H1 (cell line): ENCODE results near the gene MAP2K1.

Experiments
- CTCF ChIP-seq, 3 experiments: IDR thresholded peaks; 1 replicate in 2 of 3; 2 replicates in 1 of 3; pipeline versions ENCODE4 v1.5.1 to v1.6.1; 2011; ENCODE audit warnings: low read length in 3 of 3, mild to moderate bottlenecking in 3 of 3, inconsistent platforms in 2 of 3, low read depth in 1 of 3, moderate library complexity in 1 of 3; ENCODE audit not compliant: insufficient read depth in 1 of 3; ENCODE audit errors: control extremely low read depth in 1 of 3
- EZH2 ChIP-seq: fragments of 200-600 bp; sonication (generic); IDR thresholded peaks from 2 replicates; pipeline ENCODE4 v1.7.1; 2012; ENCODE audit warnings: low read depth, mild to moderate bottlenecking, moderate library complexity, low read length, inconsistent platforms; ENCODE audit not compliant: severe bottlenecking
- HDAC6 ChIP-seq: IDR thresholded peaks from one replicate; pipeline ENCODE4 v1.7.1; 2012; ENCODE audit warnings: low read depth, mild to moderate bottlenecking, inconsistent platforms, low read length, moderate library complexity
- MAX ChIP-seq: IDR thresholded peaks from 2 replicates; pipeline ENCODE4 v1.6.1; 2012; ENCODE audit warnings: inconsistent platforms
- POLR2A ChIP-seq, 2 experiments: IDR thresholded peaks; 1 replicate in 1 of 2; 2 replicates in 1 of 2; pipeline ENCODE4 v1.6.1; 2011; ENCODE audit warnings: low read depth in 2 of 2, low read length in 2 of 2, mild to moderate bottlenecking in 2 of 2; ENCODE audit errors: control extremely low read depth in 1 of 2
- RAD21 ChIP-seq, 2 experiments: IDR thresholded peaks in 1 of 2; conservative IDR thresholded peaks in 1 of 2; 2 replicates each; pipeline ENCODE4 v1.6.1; 2011; ENCODE audit warnings: low read depth in 2 of 2, low read length in 2 of 2, improper control_type of control experiment in 1 of 2, inconsistent platforms in 1 of 2, mild to moderate bottlenecking in 1 of 2, moderate library complexity in 1 of 2
- SP1 ChIP-seq: IDR thresholded peaks from 2 replicates; pipeline ENCODE4 v1.6.1; 2011; ENCODE audit warnings: low read depth, low read length
- TEAD4 ChIP-seq: IDR thresholded peaks from 2 replicates; pipeline ENCODE4 v1.6.1; 2012; ENCODE audit warnings: low read depth, low read length, inconsistent platforms, mixed read lengths

- TF ChIP-seq CTCF (IDR thresholded peaks at IDR 0.05; ENCODE audit: control extremely low read depth in 1 of 3, insufficient read depth in 1 of 3, low read depth in 1 of 3, low read length in 3 of 3) = no peak
- no peak for TF ChIP-seq EZH2
- no peak for TF ChIP-seq POLR2A (IDR thresholded peaks at IDR 0.05; ENCODE audit: control extremely low read depth in 1 of 2, low read depth in 2 of 2, low read length in 2 of 2)
- TF ChIP-seq HDAC6 = no peak
- TF ChIP-seq TEAD4 = peak; percentile 47; the same call in 1 of the 2 replicates
- TF ChIP-seq MAX = no peak
- TF ChIP-seq RAD21 (IDR thresholded peaks at IDR 0.05 in 1 of 2, conservative IDR thresholded peaks at IDR 0.05 in 1 of 2; ENCODE audit: low read depth in 2 of 2, low read length in 2 of 2) = no peak
- TF ChIP-seq SP1 = no peak
Measured at GRCh38 chr15:66364944-66365528, 21.7 kb upstream of the MAP2K1 start.
